ENCODE data around the gene CRIP1.

CRIP1 gene

DNA sequence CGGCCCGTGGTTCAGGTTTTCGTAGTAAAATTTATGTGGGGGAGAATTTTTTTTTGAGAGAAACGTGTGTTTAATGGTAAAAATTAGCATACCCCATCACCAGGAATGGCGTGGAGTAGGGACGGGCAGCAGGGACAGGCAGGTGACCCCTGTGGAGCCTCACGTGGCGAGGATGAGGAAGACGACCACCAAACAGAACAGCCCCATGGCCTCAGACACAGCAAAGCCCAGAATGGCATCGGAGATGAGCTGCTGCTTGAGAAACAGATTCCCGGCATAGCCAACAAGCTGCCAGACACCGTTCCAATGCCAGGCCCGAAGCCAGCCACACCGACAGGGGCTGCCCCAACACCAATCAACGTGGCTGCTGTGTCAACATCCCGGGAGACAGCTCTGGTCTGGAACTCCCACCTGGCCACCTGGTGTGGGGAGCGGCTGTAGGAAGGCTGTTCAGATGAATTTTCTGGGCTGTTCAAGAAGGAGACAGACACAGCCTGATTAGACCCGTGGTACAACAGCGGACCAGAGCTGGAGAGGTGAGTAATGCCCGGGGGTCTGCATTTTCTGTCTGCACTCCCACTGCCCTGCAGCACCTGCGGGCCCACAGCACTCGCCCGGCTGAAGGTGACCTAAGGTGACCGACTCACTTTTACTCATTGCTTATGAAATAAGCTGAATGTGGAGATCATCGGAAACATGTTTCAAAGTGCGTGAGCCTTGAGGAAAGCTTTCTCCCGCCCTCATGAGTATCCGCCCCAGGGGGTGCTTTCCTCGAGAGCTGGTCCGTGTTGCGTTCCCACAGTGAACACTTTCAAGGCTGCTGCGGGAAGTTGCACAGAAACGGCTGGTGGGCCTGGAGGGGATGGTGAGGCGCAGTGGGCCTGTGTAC is 50.2 kb downstream of the CRIP1 start:
- DNase-seq = no peak

DNA sequence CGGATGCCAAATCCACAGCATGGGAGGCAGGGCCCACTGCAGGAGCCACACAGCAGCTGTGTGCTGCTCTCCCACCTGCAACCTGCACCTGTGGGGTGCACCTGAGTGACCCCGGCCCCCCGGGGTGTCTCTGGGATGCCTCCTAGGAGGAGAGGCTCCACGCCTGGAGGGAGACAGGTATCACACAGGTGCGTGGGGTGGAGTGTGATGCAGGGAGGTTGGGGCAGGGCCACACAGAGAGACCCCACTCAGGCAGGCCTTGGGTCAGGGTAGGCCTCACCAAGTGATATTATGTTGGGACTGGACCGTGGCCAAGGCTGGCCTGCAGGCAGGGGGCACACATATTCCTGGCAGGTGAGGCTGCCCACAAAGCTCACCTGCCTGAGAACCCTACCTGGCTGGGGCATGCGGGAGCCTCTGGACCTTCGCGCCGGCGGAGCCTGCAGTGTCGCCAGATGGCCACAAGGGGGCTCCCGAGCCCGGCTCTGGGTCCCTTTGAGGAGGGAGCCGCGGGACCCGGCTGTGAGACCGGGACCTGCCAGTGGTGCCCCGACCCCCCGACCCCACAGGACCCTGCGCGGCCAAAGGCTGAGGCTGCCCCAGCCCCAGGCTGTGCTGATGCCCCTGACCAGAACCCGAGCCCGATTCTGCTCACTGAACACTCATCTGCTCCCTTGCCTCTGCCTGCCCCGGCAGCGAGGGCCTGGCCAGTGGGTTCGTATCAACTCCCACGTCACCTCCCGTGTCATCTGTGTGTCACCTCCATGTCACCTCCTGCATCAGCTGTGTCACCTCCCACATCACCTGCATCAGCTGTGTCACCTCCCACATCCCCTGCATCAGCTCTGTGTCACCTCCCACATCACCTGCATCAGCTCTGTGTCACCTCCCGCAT is 51.1 kb downstream of the CRIP1 start:
- no peak for DNase-seq
